A549 (cell line): ENCODE data around the gene PLEKHG3. TPM values are rescaled to one million over a fixed set of nuclear protein-coding genes. Genes with fewer than 3 reads are reported as not detected.

Source experiments
- ATAC-seq, 2 experiments: fragments of 200-7000 bp in 1 of 2; fragments of >200 bp in 1 of 2; cut with Nextera tagmentation in 1 of 2; cut with Tn5 transposase in 1 of 2; 3 replicates each; pipeline versions ENCODE4 v1.8.0 to v1.9.1; 2018 to 2020; ENCODE audit warnings: mild to moderate bottlenecking in 1 of 2, moderate library complexity in 1 of 2
- CTCF ChIA-PET: fragments of 300-600 bp; sonication (Branson Sonifier 250); formaldehyde crosslinking; extraction: SDS; loops from one replicate; lab custom pipeline; 2021; ENCODE audit warnings: antibody characterized with exemption, inconsistent platforms; lab: Yijun Ruan, JAX
- POLR2A ChIA-PET: fragments of 350-600 bp; formaldehyde crosslinking; extraction: SDS; loops from one replicate; lab custom pipeline; 2021; ENCODE audit warnings: antibody characterized with exemption, inconsistent platforms; lab: Yijun Ruan, JAX
- DNase-seq, 2 experiments: peaks; one replicate each; pipeline versions ENCODE4 v3.0.0 to v3.0.0-alpha.2; 2011 to 2016; ENCODE audit warnings: low read depth in 1 of 2, low spot score in 1 of 2
- FAIRE-seq: peaks from 2 replicates; lab custom pipeline; 2011; peaks lifted over from hg19 to GRCh38; lab: Jason Lieb, UNC
- H3K27ac ChIP-seq, 2 experiments: fragments of >200 bp; sonication (Bioruptor Twin); formaldehyde crosslinking; 3 replicates each; pipeline ENCODE4 v1.5.1; 2016 to 2017
- H3K4me1 ChIP-seq: fragments of >200 bp; sonication (Bioruptor Twin); formaldehyde crosslinking; 3 replicates; pipeline ENCODE4 v1.6.1; 2016
- H3K4me2 ChIP-seq: fragments of >200 bp; sonication (Bioruptor Twin); formaldehyde crosslinking; 3 replicates; pipeline ENCODE4 v1.6.1; 2016
- H3K4me3 ChIP-seq: fragments of >200 bp; sonication (Bioruptor Twin); formaldehyde crosslinking; 3 replicates; pipeline ENCODE4 v1.5.1; 2016
- H3K9me3 ChIP-seq: fragments of >200 bp; sonication (Bioruptor Twin); formaldehyde crosslinking; 3 replicates; pipeline ENCODE4 v1.6.1; 2016
- BHLHE40 ChIP-seq: IDR thresholded peaks from 2 replicates; pipeline ENCODE4 v1.6.1; 2012; ENCODE audit warnings: low read depth, low read length, inconsistent platforms
- CBX2 ChIP-seq: fragments of 200-600 bp; sonication (generic); IDR thresholded peaks from 2 replicates; pipeline ENCODE4 v1.6.1; 2016; ENCODE audit warnings: low read depth, mild to moderate bottlenecking, borderline replicate concordance
- CBX8 ChIP-seq: fragments of 200-600 bp; sonication (generic); IDR thresholded peaks from 2 replicates; pipeline ENCODE4 v1.6.1; 2016
- CEBPB ChIP-seq, 2 experiments: fragments of >200 bp in 1 of 2; sonication (Bioruptor Twin) in 1 of 2; formaldehyde crosslinking in 1 of 2; IDR thresholded peaks; 2 replicates each; pipeline ENCODE4 v1.6.1; 2012 to 2016
- EHMT2 ChIP-seq: fragments of 200-600 bp; sonication (generic); IDR thresholded peaks from 2 replicates; pipeline ENCODE4 v1.6.1; 2016; ENCODE audit warnings: antibody characterized with exemption, low read depth, mild to moderate bottlenecking, moderate library complexity
- EP300 ChIP-seq, 2 experiments: fragments of >200 bp; sonication (Bioruptor Twin); formaldehyde crosslinking; IDR thresholded peaks; 2 replicates in 1 of 2; 3 replicates in 1 of 2; pipeline ENCODE4 v1.6.1; 2016 to 2017
- ESRRA ChIP-seq: fragments of 150-350 bp; IDR thresholded peaks from 2 replicates; pipeline ENCODE4 v1.6.1; 2014; ENCODE audit warnings: mild to moderate bottlenecking, low read length, borderline replicate concordance
- FOSL2 ChIP-seq, 2 experiments: fragments of 450-650 bp in 1 of 2; fragments of >200 bp in 1 of 2; sonication (Bioruptor Twin) in 1 of 2; formaldehyde crosslinking; IDR thresholded peaks; 2 replicates each; pipeline versions ENCODE4 v1.5.0 to v1.6.1; 2016 to 2020; ENCODE audit warnings: mild to moderate bottlenecking in 1 of 2, moderate library complexity in 1 of 2
- GATA3 ChIP-seq: IDR thresholded peaks from 2 replicates; pipeline ENCODE4 v1.6.1; 2012; ENCODE audit warnings: borderline replicate concordance
- HDAC2 ChIP-seq: fragments of 200-600 bp; sonication (generic); IDR thresholded peaks from 2 replicates; pipeline ENCODE4 v1.6.1; 2016
- HOXA7 ChIP-seq: fragments of 250-450 bp; sonication (Bioruptor Pico); IDR thresholded peaks from 2 replicates; pipeline ENCODE4 v1.5.0; 2020; ENCODE audit warnings: mild to moderate bottlenecking, moderate library complexity
- HOXB5 ChIP-seq: fragments of 250-450 bp; sonication (Bioruptor Pico); IDR thresholded peaks from 2 replicates; pipeline ENCODE4 v1.5.0; 2020; ENCODE audit warnings: mild to moderate bottlenecking, moderate library complexity
- JUN ChIP-seq, 2 experiments: fragments of >200 bp; sonication (Bioruptor Twin); formaldehyde crosslinking; IDR thresholded peaks; 2 replicates in 1 of 2; 3 replicates in 1 of 2; pipeline ENCODE4 v1.6.1; 2016 to 2017
- JUNB ChIP-seq: fragments of >200 bp; sonication (Bioruptor Twin); formaldehyde crosslinking; IDR thresholded peaks from 2 replicates; pipeline ENCODE4 v1.6.1; 2016
- KDM1A ChIP-seq: fragments of 200-600 bp; sonication (generic); IDR thresholded peaks from 2 replicates; pipeline ENCODE4 v1.6.1; 2016; ENCODE audit warnings: low read depth, mild to moderate bottlenecking
- KDM5A ChIP-seq: fragments of 200-600 bp; sonication (generic); IDR thresholded peaks from 2 replicates; pipeline ENCODE4 v1.6.1; 2016; ENCODE audit warnings: antibody characterized with exemption, mild to moderate bottlenecking
- MAFK ChIP-seq: fragments of 450-650 bp; IDR thresholded peaks from 2 replicates; pipeline ENCODE4 v1.6.1; 2014; ENCODE audit not compliant: partially characterized antibody
- MAZ ChIP-seq: fragments of 150-350 bp; IDR thresholded peaks from 2 replicates; pipeline ENCODE4 v1.6.1; 2014; ENCODE audit warnings: antibody characterized with exemption, low read depth, low read length, borderline replicate concordance
- NFE2L2 ChIP-seq: fragments of 150-350 bp; conservative IDR thresholded peaks from 2 replicates; pipeline ENCODE4 v1.6.1; 2014; ENCODE audit warnings: low read length
- PHF8 ChIP-seq: fragments of 200-600 bp; sonication (generic); IDR thresholded peaks from 2 replicates; pipeline ENCODE4 v1.6.1; 2016; ENCODE audit warnings: low read depth, mild to moderate bottlenecking, antibody characterized with exemption, moderate library complexity, borderline replicate concordance
- POLR2A ChIP-seq: IDR thresholded peaks from 2 replicates; pipeline ENCODE4 v1.6.1; 2012; ENCODE audit warnings: mild to moderate bottlenecking, low read length
- RAD21 ChIP-seq, 2 experiments: fragments of >200 bp in 1 of 2; sonication (Bioruptor Twin) in 1 of 2; formaldehyde crosslinking in 1 of 2; IDR thresholded peaks in 1 of 2; conservative IDR thresholded peaks in 1 of 2; 2 replicates in 1 of 2; 3 replicates in 1 of 2; pipeline ENCODE4 v1.6.1; 2012 to 2018; ENCODE audit warnings: inconsistent platforms in 1 of 2
- RARB ChIP-seq: fragments of 250-450 bp; sonication (Bioruptor Pico); IDR thresholded peaks from 2 replicates; pipeline ENCODE4 v1.8.0; 2021; ENCODE audit warnings: mild to moderate bottlenecking, moderate library complexity
- RNF2 ChIP-seq: fragments of 200-600 bp; sonication (generic); IDR thresholded peaks from 2 replicates; pipeline ENCODE4 v1.6.1; 2016; ENCODE audit warnings: low read depth, mild to moderate bottlenecking, antibody characterized with exemption, moderate library complexity, borderline replicate concordance
- TFCP2L1 ChIP-seq: fragments of 250-450 bp; sonication (Bioruptor Pico); IDR thresholded peaks from 2 replicates; pipeline ENCODE4 v1.5.0; 2021; ENCODE audit warnings: mild to moderate bottlenecking
- TP53 ChIP-seq: fragments of 250-450 bp; sonication (Bioruptor Pico); IDR thresholded peaks from 2 replicates; pipeline ENCODE4 v1.5.0; 2021; ENCODE audit warnings: mild to moderate bottlenecking, moderate library complexity
- ZFP36 ChIP-seq: fragments of 450-650 bp; IDR thresholded peaks from 2 replicates; pipeline ENCODE4 v1.6.1; 2014; ENCODE audit warnings: borderline replicate concordance; ENCODE audit not compliant: partially characterized antibody
- ZNF302 ChIP-seq: fragments of 250-450 bp; sonication (Bioruptor Pico); IDR thresholded peaks from 2 replicates; pipeline ENCODE4 v1.9.0; 2021; ENCODE audit warnings: inconsistent platforms, mild to moderate bottlenecking, moderate library complexity
- WGBS: methylation state at CpG from one replicate; pipeline ENCODE4 v1.1.6; 2017; ENCODE audit errors: missing lambda C conversion rate; 5-methylcytosine and 5-hydroxymethylcytosine counted together
- polyA plus RNA-seq, 4 experiments: library from polyadenylated mRNA; depleted of rRNA in 3 of 4; stranded (reverse); fragments of >200 nt; fragmentation: RNase III in 1 of 4; extraction: RNeasy Plus Mini Kit Qiagen cat#74134 plus additional on column Dnase treatment in 1 of 4; gene quantifications; 2 replicates in 3 of 4; 3 replicates in 1 of 4; pipeline ENCODE4 v1.2.3, GENCODE V29; 2011 to 2017
- TF ChIP-seq, protein P1 (sequence below): IDR thresholded peaks from 2 replicates; pipeline ENCODE4 v1.6.1; 2012
- TF ChIP-seq, protein P2 (sequence below): fragments of >200 bp; sonication (Bioruptor Twin); formaldehyde crosslinking; IDR thresholded peaks from 3 replicates; pipeline ENCODE4 v1.6.1; 2016
- TF ChIP-seq, protein P3 (sequence below): fragments of 250-450 bp; sonication (Bioruptor Pico); IDR thresholded peaks from 2 replicates; pipeline ENCODE4 v1.5.0; 2021; ENCODE audit warnings: mild to moderate bottlenecking, moderate library complexity, borderline replicate concordance

Gene PLEKHG3
- polyA plus RNA-seq, 2 of the 4 experiments (the other 2 are of a cell fraction), result 21.9 to 30.5 TPM

DNA sequence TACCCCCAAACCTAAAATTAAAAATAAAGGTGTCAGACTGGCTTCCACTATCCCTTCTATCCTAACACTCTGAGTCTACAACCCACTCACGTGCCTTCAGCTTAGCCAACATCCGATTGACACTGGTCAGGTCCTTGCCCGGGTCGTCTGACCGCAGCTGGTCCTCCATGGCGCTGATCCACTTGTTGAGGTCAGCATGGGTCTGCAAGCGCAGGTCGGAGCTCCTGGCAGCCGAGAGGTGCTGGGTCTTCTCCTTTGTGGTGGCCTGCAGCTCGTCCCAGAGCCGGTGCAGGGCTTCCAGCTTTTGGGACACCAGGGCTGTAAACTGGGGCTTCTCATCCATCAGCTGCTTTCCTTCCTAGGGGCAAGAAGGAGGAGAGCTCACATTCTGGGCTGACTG lies 78.0 kb downstream of the PLEKHG3 start:
- FAIRE-seq (no peak), ATAC-seq (no peak), DNase-seq (no peak)
- H3K27ac ChIP-seq, result no peak overlapping the region
- no peak overlapping the region for H3K4me3 ChIP-seq
- H3K9me3 ChIP-seq, result no peaks in the 10 kb centered on the region
- WGBS, result 68% methylated on average over 11 of the region's 11 CpGs
- ChIA-PET POLR2A (no interaction called here), CTCF (interaction anchor here (0.8 to 14.3 kb wide), 7 partner anchors 8 to 242 kb away, joined by 3 to 139 read pairs (median 13); partner anchors contain the start of gene HSPA2)
- H3K4me1 ChIP-seq, result no peaks in the 10 kb centered on the region
- no peak overlapping the region for H3K4me2 ChIP-seq
- TF ChIP-seq HOXA7 (CRISPR knock-in tag) (no peak), ZNF302 (no peak), RARB (CRISPR knock-in tag) (no peak), HDAC2 (no peak), BHLHE40 (no peak), FOSL2 (IDR thresholded peaks at IDR 0.05) (no peak), FOSL2 (CRISPR knock-in tag; IDR thresholded peaks at IDR 0.05) (no peak), POLR2A (no peak), CBX2 (no peak), RAD21 (conservative IDR thresholded peaks at IDR 0.05 in 1 of 2, IDR thresholded peaks at IDR 0.05 in 1 of 2) (no peak), TP53 (no peak), JUNB (no peak), ZFP36 (no peak), TFCP2L1 (CRISPR knock-in tag) (no peak), MAFK (no peak), NFE2L2 (no peak), PHF8 (no peak), GATA3 (no peak)
- TF ChIP-seq, protein P1, sequence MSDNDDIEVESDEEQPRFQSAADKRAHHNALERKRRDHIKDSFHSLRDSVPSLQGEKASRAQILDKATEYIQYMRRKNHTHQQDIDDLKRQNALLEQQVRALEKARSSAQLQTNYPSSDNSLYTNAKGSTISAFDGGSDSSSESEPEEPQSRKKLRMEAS, result no peak
- TF ChIP-seq, protein P2, sequence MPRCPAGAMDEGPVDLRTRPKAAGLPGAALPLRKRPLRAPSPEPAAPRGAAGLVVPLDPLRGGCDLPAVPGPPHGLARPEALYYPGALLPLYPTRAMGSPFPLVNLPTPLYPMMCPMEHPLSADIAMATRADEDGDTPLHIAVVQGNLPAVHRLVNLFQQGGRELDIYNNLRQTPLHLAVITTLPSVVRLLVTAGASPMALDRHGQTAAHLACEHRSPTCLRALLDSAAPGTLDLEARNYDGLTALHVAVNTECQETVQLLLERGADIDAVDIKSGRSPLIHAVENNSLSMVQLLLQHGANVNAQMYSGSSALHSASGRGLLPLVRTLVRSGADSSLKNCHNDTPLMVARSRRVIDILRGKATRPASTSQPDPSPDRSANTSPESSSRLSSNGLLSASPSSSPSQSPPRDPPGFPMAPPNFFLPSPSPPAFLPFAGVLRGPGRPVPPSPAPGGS, result no peak
- TF ChIP-seq, protein P3, sequence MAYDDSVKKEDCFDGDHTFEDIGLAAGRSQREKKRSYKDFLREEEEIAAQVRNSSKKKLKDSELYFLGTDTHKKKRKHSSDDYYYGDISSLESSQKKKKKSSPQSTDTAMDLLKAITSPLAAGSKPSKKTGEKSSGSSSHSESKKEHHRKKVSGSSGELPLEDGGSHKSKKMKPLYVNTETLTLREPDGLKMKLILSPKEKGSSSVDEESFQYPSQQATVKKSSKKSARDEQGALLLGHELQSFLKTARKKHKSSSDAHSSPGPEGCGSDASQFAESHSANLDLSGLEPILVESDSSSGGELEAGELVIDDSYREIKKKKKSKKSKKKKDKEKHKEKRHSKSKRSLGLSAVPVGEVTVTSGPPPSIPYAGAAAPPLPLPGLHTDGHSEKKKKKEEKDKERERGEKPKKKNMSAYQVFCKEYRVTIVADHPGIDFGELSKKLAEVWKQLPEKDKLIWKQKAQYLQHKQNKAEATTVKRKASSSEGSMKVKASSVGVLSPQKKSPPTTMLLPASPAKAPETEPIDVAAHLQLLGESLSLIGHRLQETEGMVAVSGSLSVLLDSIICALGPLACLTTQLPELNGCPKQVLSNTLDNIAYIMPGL (CRISPR knock-in tag), result no peak

GRCh38 chr14:64784006-64784405 lies 79.8 kb downstream of the PLEKHG3 start:
- ATAC-seq, result no peak

More at GRCh38 chr14:64784006-64784405, 79.8 kb downstream of the PLEKHG3 start:
- Histone ChIP-seq H3K4me3 (no peak overlapping the region), H3K27ac (no peak overlapping the region), H3K9me3 (no peaks in the 10 kb centered on the region), H3K4me2 (no peak overlapping the region), H3K4me1 (peaks cover 12% of the 10 kb centered on the region)
- ChIA-PET POLR2A (no interaction called here), CTCF (interaction anchor here (1.0 to 14.3 kb wide), 6 partner anchors 11 to 112 kb away, joined by 3 to 139 read pairs (median 6); no protein-coding TSS in a partner anchor)
- TF ChIP-seq MAZ (no peak), NFE2L2 (no peak), TFCP2L1 (CRISPR knock-in tag) (no peak), JUN (IDR thresholded peaks at IDR 0.05) (no peak), JUNB (no peak), CBX8 (no peak), EHMT2 (no peak), CBX2 (no peak), RARB (CRISPR knock-in tag) (no peak), KDM5A (no peak), RNF2 (no peak), ESRRA (no peak), CEBPB (IDR thresholded peaks at IDR 0.05) (no peak), PHF8 (no peak), ZFP36 (no peak), HOXB5 (CRISPR knock-in tag) (no peak), KDM1A (no peak), EP300 (IDR thresholded peaks at IDR 0.05) (no peak)
- TF ChIP-seq, protein P3 (CRISPR knock-in tag), result no peak
- DNase-seq (no peak), FAIRE-seq (no peak)
- WGBS, result 82% methylated on average over 9 of the region's 9 CpGs
